ENCODE data around the gene P2RY11.

GRCh38 chr19:10078329-10078728, 33.2 kb upstream of the P2RY11 start:
- TF ChIP-seq CTCF (IDR thresholded peaks at IDR 0.05) (no peak), POLR2A (IDR thresholded peaks at IDR 0.05) (no peak)
